ELR (cell line): ENCODE data around the gene TFCP2.

Source experiments
- DNase-seq: peaks from one replicate; pipeline ENCODE4 v3.0.0-alpha.2; 2015; ENCODE audit warnings: low read depth

TFCP2 gene

DNA sequence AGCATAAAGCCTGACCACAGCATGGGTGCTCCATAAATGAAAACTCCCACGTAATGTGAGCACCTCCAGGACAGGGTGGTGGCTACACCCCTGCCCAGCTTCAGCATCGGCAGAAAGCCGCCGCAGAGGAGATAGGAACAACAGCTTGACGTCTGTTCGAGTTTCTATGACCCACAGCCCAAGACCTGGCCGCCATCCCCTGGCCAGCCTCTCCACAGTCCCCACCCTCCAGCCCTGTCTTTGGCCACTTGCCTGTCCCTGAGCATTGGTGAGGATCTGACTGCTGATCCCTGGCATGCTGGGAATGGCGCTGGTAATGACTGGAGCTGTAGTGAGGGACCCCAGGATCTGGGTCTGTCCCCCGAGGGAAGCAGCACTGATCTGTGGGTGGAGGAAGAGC lies 23.6 kb upstream of the TFCP2 start:
- no peak for DNase-seq

DNA sequence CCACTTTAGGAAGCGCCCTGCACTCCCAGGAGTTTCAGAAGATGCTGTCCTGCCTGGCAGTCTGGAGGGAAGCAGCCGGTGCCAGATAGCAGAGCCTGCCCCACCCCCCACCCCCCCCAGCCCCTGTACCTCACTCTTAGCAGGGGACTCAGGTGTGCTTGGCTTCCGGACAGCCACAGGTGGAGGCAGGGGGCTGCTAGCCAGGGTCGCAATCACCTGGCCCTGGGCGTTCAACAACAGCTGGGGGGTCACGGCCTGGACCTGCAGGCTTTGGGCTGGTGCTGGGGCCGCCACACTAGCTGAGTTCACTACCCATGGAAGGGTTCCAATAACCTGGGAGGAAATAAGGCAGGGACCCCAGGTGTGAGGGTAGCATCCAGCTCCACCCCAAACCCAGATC lies 22.9 kb upstream of the TFCP2 start:
- no peak for DNase-seq

DNA sequence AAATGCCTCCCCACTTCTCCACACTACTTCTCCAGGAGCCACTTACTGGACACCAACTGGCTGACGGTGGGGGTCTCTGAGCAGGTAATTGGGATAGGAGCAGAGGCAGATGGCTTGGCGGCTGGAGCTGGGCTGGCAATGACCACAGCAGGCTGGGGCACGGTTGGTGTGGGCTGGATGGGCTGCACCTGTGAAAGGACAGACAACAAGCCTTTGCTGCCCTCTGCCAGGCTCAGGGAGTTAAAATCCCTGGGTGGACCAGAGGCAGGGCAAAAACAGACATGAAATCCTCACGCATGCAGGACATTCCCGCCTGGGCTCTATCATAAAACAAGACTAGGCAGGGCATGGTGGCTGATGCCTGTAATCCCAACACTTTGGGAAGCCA lies 19.3 kb upstream of the TFCP2 start:
- DNase-seq: no peak

DNA sequence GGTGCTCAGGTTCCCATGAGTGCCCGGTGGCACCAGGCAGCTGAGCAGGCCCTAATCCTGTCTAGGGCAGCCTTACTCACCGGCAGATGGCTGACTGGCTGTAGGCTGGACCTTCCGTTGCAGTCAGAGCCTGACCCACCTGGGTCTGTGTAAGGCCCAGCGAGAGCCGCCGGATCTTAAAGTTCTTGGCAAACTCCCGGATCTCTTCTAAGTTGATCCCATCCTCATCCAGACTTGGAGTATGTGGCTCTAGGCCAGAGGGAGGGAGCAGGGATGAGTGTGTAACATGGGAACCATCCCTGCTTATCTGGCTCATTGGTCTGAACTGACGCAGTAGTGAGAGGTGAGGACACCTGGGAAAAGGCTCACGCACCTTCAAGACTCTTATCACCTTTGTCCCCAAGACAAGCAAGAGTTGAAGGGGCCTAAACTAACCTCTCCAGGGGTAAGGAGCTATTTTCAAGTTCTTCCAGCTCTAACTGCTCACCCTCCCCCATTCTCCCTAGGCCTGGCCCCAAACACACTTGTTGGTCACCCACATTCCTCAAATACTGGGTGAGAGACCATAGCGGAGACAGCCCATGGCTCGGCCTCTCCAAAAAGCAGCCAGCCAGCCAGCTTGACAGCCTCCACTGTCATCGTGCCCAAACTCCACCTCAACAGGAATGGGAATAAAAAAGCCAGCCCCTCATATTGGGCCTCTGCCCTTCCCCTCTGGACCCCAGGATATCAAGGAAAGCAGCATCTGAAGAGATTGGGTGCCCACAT lies 18.8 kb upstream of the TFCP2 start:
- DNase-seq: no peak

DNA sequence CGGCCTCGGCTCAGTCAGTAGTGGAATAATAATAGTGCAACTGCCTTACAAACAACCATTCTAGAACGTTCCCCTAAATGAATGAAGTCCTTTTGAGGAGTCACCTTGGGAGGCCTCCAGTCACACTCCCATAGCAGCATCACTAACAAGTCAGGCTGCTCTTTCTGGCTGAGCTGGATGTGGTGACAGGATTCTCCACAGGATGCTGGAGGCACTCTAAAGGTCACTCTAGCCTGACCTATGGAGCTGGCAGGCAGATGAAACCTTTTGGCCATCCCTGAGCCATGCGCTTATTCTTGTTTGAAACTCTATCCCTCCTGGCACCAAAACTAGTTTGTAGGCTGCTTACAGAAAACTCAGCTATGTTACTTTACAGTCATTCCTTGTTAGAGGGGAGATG lies 17.9 kb upstream of the TFCP2 start:
- DNase-seq: no peak

DNA sequence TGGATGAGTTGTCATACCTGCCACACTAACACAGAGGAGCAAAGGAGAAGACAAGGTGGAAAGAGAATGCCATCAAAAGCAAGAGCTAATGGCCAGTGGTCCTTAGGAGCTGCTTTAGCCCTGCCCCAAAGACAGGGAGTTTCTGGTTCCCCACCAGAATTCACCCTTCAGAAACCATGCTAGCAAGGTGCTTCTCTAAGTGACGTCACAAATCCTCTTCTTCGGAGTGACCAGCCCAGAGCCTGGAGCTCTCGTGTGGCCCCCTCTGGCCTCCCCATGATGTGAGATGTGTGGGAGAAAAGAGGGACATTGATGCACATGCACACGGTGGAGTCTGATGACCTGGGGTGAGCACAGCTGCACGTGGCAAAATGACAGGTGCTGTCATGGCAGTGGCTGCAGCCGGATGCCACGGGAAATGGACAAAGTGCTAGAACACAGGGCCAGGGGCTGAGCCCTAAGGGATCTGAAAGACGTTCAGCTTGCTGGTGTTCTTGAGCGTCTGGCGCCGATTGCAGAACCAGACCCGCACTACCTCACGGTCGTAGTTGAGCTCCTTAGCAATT lies 16.9 kb upstream of the TFCP2 start:
- no peak for DNase-seq

DNA sequence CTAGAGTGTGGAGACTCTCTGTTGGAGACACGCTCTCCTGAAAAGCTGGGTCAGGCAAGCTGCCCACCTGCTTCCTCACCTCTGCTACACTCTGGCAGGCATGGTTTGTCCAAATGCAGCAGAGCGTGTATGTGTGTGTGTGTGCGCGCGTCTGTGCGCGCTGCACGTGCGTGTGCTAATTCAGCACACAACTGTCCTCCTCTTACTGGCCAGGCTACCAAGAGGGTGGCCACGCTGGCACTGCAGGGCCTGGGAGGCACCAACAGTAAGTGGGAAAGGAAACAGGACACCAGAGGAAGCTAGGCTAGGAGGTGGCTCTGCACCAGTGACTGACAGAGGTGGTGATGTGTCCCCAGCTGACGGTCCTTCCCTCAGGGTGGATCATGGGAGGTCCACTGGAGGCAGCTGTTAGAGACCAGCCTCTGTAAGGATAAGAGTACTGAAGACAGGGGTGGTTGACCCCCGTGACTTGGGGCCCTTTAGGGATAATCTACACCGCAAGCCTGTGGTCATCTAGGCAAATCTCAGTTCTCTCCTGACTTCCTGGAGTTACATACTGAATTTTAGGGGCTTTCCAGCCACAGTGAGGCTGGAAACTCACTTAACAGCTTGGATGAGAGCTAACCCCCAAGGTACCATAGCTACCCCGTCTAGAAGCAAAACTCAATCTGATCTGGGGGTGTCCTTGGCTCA lies 15.6 kb upstream of the TFCP2 start:
- no peak for DNase-seq

DNA sequence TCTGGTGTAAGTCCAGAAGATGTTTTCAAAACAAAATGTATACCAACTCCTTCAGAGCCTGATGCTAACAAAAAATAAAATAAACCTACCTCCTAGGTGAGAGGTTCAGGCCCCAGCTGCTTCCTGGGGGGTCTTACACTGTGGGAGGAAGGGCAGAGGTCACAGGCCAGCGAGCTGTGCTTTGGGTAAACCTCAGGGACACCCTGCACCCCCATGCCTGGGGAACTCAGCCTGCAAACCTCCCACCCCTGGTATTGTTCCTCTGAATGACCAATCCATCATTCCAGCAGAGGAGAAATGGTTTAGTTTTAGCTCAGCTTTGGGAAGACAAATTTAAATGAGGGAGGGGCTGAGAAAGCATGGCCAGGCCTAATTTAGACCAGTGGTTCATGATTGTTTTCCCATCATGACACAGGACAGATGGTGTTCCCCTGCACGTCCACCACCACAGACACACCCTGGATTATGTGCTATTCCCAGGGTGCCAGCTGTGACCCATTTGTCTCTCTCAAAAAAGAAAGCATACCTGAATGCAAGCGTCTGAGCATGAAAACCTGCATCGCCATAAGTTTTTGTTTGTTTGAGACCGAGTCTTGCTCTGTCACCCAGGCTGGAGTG lies 14.5 kb upstream of the TFCP2 start:
- DNase-seq: no peak

DNA sequence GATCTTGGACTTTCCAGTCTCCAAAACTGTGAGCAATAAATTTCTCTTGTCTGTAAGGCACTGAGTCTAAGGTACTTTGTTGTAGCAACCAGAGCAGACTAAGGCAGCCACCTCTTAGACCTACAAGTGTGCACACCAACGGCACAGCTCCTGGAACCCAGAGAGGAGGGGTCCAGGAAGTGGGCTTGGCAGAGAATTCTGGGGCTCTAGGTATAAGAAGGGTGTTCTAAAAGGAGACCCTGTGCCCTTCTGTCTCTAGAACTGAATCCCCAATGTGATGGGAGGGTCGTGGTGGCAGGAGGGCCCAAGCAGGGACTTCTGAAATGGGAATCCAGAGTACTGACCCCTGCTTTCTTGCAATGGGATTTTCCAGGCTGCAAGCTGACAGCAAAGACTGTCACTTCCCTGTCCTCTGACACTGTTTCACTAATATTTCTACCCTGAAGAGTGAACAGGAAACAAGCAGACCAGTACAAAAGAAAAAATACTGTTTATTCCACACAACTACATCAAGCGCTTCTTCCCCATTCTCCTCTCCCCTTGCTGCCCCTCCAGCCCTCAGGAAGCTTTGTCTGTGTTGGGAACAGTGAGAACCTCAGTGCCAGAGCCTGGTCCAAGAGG lies 13.6 kb upstream of the TFCP2 start:
- DNase-seq: no peak

DNA sequence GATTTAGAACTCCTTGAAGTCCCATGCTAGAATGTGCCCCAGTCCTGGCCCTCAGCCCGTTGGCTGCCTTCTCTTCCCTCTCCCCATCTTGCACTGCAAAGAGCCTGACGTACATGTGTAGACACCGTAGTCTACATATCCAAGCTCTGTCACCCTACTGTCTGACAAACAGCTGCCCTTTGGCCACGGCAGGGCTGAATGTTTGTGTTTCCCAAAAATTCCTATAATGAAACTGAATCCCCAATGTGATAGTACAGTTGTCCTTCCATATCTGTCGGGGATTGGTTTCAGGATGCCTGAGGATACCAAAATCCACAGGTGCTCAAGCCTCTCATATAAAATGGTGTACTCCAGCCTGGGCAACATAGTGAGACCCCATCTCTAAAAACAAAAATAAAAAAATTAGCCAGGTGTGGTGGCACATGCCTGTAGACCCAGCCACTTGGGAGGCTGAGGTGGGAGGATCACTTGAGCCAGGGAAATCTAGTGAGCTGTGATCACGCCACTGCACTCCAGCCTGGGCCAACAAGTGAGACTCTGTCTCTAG lies 12.3 kb upstream of the TFCP2 start:
- DNase-seq: no peak

DNA sequence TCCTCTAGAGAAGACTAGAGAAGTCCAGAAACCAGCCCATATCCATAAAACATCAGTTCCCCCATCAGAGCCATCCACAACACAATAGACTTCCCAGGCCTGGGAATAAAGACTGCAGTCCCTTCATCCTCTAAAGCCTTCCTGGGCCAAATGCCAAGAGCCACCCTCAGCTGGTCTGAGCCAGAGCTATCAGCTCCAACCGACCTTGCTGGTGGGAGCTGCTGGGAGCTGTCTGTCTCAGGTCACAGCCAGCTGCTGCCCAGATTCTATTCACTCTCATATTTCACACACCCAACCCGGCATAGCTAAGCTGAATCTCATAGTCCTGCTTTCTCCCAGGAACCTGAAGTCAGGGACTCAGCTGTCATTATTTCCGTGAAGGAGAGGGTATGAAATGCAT lies 10.9 kb upstream of the TFCP2 start:
- no peak for DNase-seq

DNA sequence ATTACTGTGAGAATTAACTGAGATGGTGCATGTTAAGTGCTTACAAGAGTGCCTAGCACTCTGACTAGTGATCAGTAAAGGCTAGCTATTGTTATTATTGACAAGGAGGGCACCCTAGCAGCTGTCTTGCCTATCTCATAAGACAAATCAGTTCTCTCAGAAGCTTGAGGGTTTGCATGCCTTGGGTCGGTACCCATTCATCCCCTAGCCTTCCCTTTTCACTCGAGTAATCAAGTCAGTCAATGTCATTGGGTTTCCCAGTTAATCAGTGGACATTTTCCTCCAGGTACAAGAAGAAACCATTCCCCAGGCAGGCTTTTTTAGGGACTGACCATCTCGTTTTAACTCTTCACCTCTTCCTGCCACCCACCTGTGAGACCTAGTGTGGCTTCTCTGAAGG lies 10.4 kb upstream of the TFCP2 start:
- DNase-seq: no peak

DNA sequence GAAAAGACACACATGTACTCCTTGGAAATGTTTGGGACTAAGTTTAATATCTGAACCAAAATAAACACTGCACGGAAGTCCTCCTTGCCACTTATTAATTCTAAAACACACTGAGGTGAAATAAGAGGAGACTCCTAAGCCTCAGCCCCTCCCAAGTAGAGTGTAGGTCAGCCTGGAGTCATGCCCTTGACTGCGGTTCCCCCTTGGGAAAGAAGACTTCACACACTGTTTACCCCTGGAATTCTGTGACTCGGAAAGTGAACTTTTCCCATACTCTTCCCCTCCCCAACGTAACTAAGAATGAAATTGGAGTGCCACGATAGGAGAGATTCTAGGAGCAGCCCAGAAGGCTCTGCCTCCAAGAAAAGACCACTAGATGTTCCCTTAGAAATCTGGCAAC lies 8.6 kb upstream of the TFCP2 start:
- no peak for DNase-seq

DNA sequence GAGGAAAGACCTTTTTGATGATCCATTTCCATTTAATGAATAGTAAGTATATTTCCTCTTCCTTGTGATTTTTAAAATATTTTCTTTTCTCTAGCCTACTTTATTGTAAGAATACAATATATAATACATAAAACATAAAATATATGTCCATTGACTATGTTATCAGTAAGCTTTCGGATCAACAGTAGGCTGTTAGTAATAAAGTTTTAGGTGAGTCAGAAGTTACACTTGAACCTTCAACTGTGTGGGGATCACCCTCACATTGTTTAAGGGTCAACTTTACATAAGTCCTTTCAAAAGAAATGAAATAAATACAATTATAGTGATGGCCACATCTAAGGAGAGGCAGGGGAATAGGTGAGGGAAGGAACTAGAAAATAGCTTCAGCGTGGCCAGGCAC lies 5.0 kb upstream of the TFCP2 start:
- DNase-seq: no peak

DNA sequence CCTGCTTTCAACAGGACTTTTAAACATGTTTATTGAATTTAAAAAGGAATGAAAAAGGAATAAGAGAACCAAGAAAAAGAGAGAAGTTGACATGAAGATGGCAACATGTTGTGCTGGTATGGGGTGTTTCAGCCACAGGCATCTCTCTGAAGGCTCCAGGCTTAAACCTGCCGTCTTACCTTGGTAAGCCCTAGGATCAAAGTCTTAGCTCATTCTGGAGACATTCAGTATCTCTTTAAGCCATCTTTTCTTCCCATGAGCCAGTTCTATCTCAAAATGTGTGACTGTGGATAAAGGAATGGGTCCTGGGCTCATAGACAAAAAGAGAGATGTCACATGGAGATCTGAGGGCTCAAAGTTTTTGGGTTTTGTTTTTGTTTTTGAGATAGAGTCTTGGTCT lies 1.6 kb upstream of the TFCP2 start:
- no peak for DNase-seq

DNA sequence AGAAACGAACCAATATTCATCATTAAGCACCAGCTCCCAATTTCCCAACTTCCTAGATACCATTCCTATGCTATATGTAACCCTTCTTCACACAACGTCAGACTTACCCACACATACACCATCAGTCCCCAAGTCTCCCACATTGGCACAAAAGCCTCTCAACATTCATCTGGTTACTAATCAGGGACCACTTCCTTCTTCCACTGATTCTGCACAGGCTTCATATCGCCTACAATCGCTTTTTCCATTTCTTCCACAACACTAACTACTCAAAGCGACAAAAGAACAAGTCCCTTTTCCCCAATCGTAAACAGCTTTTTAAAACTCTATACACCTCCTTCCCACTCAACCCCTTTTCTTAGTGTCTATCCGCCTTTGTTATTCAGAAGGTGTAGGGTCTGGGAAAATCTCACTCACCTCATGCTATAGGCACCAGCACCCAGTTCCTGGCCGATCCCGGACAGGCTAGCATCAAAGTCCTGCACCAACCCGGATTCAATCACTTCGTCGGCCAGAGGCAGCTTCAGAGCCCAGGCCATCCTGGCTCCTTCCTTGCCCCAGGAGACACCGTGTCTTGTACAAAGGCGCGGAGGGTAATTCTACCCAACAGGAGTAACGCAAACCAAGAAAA lies 936 bp downstream of the TFCP2 start:
- DNase-seq: peak; percentile 47

DNA sequence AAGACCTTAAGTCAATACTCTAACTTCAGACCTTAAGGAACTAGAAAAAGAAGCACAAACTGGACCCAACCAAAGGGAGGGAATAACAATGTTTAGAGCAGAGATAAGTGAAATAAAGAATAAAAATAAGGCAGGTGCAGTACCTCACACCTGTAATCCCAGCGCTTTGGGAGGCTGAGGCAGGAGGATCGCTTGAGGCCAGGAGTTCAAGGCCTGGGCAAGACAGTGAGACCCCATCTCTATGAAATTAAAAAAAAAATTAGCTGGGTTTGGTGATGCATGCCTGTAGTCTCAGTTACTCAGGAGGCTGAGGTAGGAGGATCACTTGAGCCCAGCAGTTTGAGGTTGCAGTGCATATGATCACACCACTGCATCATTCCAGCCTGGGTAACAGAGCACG lies 9.1 kb downstream of the TFCP2 start:
- DNase-seq: no peak

DNA sequence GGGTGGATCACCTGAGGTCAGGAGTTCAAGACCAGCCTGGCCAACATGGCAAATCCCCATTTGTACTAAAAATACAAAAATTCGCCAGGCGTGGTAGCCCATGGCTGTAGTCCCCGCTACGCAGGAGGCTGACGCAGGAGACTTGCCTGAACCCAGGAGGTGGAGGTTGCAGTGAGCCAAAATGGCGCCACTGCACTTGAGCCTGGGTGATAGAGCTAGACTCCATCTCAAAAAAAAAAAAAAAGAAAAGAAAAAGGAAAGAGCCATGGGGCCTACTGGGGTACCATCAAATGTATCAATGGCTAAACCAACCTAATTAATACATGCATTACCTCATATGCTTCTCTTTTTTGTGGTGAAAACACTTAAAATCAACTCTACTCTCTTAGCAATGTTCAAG lies 10.7 kb downstream of the TFCP2 start:
- DNase-seq: no peak

DNA sequence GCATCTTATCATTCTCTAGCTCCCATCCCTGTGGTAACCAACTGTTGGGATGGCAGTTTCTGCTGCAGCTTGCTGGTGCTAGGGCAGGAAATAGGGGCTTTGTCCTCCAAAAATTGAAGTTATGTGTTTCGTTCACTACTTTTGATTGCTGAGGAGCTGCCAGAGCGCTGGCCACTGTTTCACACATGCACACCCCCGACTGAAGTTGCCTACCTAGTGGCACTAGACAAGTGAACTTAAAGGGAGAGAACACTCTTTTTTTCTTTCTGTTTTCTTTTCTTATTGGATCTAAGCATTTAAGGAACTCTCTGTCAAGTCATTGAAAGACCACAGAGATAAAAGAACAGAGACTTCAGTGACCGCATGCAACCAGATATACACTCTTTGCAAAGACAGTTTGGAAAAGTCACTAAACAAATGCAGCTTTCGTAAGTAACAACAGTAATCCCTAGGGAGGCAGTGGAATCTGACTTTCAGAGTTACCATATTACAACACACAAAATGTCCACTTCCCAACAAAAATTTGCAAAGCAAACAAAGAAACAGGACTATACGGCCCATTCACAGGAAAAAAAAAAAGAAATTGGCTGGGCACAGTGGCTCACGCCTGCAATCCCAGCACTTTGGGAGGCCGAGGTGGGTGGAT lies 12.0 kb downstream of the TFCP2 start:
- DNase-seq: no peak

DNA sequence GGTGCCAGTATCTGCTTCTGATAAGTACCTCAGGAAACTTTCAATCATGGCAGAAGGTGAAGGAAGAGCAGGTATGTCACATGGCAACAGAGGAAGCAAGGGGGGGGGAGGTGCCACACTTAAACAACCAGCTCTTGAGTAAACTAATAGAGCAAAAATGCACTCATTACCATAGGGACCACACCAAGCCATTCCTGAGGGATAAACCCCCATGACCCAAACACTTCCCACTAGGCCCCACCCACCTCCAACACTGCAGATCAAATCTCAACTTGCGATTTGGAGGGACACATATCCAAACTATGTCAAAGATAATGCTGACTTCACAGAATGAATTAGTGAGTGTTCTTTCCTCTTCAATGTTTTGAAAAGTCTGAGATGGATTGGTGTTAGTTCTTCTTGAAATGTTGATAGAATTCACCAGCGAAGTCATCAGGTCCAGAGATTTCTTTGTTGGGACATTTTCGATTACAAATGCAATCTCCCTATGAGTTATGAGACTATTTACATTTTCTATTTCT lies 16.6 kb downstream of the TFCP2 start:
- DNase-seq: peak; percentile 13

DNA sequence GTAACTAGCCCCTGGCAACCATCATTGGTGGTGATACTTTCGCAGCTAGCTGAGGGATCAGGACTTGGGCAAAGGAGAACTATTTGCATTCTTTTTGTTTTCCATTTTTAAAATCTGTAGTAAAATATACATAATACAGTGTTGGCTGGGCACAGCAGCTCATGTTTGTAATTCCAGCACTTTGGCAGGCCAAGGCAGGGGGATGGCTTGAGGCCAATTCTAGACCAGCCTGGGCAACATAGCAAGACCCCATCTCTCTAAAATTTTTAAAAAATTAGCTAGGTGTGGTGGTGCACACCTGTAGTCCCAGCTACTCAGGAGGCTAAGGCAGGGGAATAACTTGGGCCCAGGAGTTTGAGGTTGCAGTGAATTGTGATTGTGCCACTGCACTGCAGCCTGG lies 20.0 kb downstream of the TFCP2 start:
- no peak for DNase-seq
